Islet precursor cell (in vitro differentiated cells): Measurements from ENCODE around the gene DDX23.
"Not testable (repeated sequence)": the region's sequence is repeated elsewhere in the genome, so short reads cannot be mapped to it uniquely, and the experiment has no call there.

Source experiments
- DNase-seq: peaks from one replicate; pipeline ENCODE4 v3.0.0-alpha.2; 2018

The DDX23 gene

DNA sequence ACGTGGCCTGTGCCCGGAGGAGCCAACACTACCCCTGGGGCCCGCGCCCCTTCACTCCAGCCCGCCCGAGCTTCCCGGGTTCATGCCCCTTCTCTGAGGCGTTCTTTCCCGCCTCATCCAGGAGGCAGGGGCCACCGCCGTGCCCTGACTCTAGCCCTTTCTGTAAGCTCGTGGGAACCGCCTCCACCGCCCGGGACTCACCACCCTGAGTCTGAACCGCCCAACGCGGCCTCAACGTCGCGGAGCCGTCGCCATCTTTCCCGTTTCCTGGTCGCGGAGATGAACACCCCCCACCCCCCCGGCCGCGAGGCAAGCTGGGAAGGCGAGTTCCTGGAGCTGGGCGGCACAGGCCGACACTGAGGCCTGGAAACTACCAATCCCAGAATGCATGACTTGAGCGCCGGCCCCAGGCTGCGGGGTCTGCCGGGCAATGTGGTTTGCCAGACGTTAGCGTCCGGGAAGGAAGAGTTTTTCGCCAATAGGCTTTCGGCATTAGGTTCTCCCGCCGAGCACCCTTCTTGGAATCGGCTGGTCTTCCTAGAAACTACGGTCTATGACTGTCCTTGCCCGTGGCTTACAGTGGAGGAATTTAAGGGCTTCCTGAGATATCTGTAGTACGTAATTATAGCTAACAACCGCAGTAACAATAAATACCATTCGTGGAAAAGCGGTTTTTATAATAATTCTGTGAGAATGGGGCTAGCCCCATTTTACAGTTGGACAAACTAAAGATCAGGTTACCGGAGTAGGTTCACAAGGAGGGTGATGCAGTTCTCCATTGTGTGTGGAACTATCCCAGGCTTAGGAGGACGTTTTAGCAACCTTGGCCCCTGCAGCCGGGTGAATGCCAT lies at the start of gene DDX23:
TSS of gene DDX23 (minus strand) at position 281 of the 851 bp plus-strand sequence. CDS start 6,381 bp downstream, outside the sequence.
- DNase-seq: peak; percentile 100

DNA sequence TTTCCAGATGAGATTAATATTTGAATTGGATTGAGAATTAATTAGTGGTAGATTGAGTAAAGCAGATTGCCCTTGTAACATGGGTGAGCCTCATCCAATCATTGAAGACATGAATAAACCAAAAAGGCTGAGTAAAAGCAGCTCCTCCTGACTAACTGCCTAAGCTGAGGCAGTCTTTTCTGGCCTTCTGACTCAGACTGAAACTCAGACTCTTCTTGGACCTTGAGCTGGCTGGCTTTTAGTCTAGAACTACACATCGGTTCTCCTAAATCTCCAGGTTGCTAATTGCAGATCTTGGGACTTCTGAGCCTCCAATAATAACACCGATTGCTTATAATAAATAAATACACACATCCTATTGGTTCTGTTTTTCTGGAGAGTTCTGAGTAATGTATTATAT lies 49.3 kb upstream of the DDX23 start:
- DNase-seq: no peak

DNA sequence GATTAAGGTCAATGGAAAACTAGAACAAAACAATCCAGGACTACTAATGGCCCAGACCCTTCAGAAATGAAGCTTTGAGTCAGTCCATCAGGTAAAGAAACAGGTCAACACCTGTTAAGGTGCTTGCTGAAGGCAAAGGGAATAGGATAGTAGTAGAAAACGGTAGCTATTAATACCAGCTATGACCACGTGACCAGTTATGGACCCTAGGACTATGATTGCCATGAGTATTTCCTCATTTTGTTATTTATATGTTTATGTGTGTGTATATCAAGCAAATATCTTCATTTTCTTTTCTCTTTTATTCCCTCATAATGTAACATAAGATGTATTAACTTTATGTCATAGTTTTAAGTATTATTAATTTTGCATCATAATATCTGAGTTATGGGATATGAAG lies 47.7 kb upstream of the DDX23 start:
- DNase-seq: no peak

DNA sequence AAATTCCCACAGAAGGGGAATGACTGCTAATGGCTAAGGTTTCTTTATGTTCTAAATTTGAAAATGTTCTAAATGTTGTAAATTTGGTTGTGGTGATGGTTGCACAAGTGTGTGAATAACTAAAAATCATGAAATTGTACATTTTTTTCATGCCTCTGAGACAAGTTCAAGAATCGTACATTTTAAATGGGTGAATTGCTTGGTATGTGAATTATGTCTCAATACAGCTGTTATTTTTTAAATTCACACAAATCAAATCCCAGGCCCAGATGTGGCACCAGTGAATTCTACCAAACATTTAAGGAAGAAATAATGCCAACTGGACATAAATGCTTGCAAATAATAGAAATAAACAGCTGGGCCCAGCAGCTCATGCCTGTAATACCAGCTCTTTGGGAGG lies 42.3 kb upstream of the DDX23 start:
- DNase-seq: no peak

DNA sequence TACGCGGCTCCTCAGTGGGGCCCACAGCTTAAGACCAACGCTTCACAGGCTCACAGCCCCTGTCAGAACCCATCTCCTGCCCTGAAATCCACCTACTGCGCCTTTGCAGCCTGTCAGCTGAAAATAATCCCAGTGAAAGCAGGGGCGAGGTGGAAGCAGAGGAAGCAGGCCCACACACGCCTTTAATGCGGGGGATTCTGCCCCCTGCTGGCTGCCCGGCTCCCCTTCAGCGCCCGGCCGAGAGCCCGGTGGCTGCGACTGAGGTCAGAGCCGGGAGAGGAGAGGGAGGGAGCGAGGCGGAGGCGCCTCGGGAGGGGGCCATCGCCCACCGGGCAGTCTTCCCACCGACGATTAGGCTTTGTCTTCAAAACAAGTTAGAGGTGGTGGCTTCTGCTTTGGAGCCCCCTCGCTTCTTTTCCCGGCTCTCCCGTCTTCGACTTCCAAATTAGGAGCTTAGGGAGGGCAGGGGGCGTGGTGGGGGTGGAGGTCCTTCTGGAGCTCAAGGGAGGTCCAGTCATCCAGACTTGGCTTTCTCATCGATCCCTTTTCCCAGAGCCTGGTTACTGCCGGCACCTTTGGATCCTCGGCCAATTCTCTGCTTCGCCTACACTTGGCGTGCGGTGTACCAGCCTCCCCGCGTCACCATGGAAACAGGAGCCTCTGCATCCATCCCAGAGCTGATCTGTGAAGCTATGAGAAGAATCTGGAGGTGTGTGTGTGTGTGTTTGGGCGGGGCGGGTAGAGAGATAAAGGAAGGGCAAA lies 38.9 kb upstream of the DDX23 start:
- DNase-seq: peak; percentile 96

DNA sequence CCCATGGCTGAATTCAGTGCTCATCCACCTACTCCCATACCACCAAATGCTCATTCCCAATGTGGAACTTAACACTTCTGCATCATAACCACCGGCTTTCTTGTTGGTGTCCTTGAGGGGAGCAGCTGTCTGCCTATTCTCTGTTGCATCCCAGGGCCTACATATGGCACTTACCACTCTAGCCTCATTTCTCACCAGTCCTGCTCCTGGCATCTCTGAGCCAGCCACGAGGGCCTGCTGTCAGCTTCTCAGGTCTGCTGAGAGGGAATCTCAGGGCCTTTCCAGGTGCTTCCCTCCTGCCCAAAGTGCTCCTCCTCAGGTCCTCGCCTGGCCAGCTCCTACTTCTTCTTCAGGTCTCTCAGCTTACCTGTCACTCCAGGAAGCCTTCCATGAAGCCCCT lies 37.7 kb upstream of the DDX23 start:
- DNase-seq: no peak

DNA sequence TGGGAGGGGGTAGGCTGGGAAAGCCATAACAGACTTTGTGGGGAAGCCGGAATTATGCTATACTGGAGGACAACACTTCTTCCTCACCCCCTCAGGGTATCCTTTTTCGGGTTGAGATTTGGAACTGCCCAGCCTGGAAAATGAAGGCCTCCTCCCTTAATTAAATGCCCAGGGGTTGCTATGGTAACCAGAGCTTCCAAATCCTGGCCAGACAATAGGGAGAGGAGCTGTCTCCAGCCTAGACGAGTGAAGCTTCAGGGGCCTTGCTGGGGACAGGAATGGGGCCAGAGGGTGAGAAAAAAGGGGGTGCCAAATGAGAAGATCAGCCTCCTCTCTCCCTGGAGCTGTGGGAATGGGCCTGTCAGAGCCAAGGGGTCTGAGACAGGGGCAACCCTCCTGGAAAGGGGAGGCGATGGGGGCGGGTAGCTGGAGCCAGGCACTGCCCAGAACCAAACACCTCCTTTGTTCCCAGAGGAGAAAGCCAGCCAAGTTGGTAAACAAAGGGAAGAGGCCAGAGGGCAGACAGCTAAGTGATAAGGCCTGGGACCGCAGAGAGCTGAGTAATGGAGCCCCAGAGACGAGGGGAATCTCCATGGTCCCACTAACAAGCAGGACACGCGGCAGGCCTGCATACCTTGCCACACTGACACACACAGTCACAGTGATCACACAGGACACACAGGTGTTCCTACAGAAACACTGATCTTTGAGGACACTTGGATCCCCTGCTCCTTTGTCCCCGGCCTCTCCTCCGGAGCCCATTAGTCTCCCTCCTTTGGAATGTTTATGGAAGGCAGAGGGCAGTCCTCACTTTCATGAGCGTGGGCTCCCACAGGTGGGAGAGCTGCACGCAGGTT lies 31.6 kb upstream of the DDX23 start:
- DNase-seq: peak; percentile 92

DNA sequence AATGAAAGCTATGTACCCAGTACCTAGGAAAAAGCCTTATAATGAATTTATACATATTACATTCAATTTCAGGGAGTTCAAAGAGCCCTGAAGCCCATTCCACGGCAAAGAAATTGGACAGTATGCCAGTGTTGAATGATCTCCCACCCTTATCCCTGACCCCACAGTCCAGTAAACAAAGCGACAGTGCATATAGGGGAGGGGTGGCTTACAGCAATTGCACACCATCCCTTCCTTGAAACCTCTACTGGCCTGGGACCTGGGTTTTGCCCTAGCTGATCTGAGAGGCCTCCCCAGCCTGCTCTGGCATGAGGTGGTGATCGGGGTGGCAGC lies 31.0 kb upstream of the DDX23 start:
- no peak for DNase-seq

DNA sequence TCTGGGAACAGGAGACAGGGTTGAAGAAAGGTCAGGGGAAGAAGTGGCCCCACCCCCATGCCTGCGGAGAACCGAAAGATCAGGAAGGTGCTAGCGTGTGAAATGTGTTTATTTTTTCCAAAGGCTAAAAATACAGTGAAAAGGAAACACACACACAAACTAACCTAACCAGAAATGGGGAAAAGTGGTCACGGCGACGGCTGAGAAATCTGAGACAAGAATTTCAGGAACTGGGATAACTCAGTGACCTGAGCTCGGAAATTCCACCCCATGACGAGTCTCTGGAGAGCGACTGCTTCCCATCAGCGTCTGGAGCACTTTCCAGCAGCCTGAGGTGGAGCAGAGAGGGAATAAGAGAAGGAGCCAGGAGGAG lies 30.3 kb upstream of the DDX23 start:
- peak; percentile 95 for DNase-seq

DNA sequence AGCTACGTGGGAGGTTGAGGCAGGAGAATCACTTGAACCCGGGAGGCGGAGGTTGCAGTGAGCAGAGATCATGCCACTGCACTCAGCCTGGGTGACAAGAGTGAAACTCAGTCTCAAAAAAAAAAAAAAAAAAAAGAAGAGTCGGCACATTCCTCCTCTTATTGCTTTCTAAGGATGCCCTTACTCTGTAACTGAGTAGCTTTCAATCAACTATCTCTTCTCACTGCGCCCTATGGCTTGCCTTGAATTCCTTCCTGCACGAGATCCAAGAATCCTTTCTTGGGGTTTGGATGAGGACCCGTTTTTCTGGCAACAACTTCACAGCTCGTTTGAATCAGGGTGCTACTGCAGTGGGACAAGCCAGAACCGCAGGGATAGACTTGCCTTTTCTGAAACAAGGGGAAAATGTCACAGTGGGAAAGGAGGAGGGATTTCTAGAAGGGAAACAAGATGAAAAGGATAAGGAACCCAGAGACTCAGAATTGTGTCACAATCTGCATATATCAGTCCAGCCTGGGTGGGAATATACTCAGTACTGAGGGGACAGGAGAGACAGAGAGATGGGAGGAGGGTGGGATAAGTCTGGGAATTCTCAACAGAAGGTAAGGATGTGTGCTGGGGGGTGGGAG lies 29.8 kb upstream of the DDX23 start:
- DNase-seq: no peak

DNA sequence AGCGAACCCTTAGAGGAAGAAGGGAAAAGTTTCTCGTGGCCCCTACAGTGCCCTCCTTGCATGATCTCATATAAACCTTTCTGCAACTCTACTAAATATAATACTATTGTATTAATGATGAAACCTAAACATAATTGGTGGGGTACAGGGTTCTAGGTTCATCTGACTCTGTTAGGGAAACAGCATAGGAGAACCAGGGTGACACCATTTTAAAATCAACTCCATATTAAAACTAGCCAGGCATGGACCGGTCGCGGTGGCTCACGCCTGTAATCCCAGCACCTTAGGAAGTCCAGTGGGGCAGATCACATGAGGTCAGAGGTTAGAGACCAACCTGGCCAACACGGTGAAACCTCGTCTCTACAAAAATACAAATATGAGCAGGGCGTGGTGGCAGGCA lies 28.7 kb upstream of the DDX23 start:
- DNase-seq: no peak

DNA sequence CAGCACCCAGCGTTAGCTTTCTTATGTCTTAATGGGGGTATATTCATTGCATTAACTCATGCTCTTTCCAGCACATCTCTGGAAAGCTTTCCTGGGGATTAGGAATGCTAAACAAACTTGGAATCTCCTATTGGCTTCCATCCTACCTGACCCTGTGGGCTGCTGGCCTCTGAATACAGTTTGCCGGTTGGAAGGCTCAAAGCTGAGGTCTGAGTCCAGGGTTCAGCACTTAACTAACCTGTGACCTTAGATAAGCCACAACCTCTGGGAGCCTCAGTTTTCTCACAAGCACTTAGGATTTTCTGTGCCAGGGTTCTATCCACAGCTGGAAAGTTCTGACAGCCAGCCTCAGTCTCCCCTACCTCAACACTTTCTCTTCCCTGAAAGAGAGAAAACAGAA lies 26.6 kb upstream of the DDX23 start:
- DNase-seq: no peak

DNA sequence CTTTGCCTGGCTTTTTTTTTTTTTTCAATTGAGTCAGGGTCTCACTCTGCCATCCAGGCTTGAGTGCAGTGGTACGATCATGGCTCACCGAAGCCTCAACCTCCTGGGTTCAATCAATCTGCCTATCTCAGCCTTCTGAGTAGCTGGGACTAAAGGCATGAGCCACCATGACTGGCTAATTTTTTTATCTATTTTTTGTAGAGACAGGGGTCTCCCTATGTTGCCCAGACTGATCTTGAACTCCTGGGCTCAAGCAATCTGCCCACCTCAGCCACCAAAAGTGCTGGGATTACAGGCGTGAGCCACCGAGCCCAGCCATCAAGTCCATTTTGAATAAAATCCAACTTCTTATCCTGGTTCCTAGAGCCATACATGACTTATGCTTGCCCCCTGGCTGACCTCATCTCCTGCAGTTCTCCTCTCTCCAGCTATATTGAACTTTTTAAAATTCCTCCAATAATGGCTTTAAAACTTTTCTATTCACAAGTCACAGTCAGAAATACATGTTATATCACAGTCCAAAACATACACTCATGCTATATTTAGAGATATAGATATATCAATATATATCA lies 24.1 kb upstream of the DDX23 start:
- no peak for DNase-seq

DNA sequence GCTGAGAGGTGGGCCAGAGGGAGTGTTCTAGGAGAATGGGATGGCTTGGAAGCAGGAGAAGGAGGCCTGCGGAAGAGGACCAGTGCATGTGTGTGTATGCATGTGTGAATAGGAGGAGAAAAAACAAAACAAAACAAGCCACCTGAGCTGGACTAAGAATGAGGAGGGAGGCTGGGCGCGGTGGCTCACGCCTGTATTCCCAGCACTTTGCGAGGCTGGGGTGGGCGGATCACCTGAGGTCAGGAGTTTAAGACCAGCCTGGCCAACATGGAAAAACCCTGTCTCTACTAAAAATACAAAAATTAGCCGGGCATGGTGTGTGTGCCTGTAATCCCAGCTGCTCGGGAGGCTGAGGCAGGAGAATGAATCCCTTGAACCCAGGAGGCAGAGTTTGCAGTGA lies 21.6 kb upstream of the DDX23 start:
- not testable (repeated sequence) for DNase-seq

DNA sequence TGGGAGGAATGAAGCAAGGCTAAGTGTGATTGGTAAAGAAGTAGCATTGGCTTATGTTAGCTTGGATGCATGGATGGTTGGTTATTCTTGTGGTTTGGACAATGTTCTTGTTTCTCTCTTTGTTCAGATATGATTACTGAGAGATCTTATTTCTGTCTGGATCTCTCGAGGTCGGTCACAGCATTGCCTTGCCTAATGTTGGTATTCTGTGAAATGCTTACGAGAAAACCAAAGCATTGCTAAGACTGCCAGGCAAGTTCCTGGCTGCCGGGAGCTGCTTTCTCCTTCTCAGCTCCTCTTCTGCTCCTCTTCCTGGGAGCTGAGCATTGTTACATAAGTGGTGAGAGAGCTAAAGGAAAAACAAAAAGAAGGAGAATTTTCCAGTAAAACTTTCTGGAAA lies 21.1 kb upstream of the DDX23 start:
- no peak for DNase-seq

DNA sequence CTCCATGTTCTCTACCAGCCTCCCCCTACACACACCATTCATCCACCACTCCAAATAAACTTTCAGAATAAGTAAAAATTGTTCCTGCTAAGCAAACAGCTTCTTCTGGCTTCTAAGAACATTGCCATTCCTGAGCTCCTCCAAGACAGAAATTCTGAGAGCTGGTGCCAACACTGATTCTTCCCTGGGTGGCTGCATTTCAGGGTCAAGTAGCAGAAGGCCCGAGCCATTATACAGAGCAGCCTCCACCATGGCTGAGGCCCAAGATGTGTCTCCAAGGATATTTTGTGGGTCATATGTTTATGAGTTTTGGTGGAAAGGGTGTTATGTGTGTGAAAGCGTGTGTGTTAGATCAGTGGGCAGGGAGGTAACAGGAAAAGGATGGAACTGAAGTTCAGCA lies 17.2 kb upstream of the DDX23 start:
- DNase-seq: no peak

DNA sequence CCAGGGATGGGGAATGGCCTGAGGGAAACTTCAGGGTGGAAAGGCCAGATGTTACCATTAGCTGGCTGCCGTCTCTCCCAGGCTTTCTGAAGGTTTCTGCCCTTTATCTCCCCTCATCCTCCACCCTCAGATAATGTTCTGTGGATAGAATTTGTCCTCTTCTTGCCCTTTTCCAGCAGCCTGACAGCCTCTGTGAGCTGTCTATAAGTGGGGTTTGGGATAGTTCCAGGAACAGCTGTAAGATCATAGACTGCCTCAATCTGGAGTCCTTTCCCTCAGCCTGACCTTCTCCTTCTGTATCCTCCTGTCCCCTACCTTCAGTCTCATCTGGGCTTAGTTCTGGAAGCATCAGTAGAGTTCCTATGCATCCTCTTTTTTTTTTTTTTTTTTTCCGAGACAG lies 16.5 kb upstream of the DDX23 start:
- no peak for DNase-seq

DNA sequence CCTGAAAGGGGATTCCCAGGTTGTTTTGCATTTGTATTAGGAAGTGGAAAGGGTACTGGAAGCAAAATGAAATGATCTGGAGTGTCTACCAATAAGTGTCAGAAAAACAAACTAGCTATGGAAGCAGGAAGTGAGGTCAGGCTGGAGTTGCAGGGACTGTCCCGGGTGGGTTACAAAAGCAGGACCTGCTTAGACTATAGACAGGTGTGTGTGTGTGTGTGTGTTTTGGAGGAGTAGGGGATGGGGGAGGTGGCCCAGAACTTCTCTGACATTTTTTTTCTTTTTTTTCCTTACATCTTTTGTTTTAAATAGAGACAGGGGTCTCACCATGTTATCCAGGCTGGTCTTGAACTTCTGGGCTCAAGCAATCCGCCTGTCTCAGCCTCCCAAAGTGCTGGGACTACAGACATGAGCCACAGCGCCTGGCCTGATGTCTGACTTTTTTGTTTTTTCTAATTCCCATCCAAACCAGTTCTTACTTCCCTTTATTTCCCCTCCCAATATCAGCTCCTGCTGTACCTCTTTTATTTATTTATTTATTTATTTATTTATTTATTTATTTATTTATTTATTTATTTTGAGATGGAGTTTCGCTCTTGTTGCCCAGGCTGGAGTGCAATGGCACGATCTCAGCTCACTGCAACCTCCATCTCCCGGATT lies 14.2 kb upstream of the DDX23 start:
- no peak for DNase-seq

DNA sequence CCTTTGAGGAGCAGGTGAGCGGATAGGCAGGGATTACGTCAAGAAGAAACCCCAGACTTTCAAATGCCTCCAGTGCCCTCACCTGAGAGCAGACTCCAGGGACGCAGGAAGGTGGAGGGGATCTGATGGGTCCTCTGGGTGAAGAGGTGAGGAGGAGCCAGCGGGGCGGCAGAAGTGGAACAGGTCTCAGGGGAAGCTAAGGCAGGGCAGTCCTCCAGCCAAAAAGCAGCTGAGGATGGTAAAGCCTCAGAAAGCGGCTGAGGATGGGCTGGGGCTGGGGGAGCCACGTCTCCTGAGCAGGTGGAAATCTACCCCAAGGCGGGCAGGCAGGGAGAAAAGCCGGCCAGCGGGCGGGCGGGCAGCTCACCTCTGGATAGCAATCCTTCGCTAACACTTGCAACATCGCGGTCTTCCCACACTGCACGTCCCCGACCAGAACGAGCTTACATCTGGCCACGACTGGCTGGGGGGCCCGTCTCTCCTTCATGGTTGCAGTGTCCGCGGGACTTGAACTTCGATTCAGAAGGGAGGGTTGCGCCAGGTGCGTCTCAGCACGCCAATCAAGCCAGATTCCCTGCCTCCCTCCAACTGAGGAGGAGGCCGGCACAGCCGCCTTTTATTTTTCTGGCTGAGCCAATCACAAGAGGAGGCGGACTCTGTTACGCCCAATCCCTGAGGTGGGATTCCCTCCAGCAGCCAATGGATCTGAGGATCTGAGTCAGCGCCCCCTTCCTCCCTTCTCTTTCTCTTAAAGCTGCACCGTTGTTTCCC lies 13.5 kb upstream of the DDX23 start, which contains the start of gene RND1:
TSS of gene RND1 (minus strand) at position 590 of the 771 bp plus-strand sequence. CDS start at position 487, 103 bp downstream.
- DNase-seq: peak; percentile 97

DNA sequence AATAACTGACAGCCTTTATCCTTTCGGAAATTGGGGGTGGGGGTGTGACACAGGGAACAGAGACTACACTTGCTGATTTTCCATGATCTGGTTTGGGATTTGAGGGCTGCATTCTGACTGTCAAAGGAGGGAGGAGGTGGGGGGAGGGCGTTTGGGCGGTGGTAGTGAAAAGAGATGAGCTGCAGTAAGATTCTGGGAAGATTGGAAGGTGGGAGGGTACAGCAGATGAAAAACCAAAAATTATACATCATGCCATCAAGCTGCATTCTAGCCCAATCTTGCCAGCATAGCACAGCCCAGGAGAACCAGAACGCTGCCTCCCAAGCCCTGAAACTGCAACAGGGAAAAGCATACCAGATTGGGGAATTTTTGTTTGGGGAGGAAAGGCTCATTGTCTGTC lies 11.3 kb upstream of the DDX23 start:
- no peak for DNase-seq

DNA sequence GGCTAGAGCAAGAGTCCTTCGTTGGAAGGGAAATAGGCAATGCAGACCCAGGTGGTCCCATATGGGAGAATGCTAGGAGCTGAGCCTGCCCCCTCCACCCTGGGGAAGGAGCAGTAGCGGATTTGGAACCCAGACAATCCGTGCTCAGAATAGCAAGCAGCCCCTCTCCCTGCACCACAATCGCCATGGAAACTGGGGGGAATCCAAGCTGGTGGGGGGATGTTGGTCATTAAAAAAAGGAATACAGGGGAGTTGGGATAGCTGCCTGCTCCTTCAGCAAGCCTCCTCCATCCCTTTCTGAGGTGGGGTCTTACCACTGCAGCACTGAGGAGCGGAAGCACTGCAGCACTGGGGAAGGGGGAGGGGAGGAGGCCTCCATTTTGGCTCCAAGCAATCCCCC lies 10.8 kb upstream of the DDX23 start:
- DNase-seq: no peak
